CD4-positive, alpha-beta T cell treated with Interleukin-17A for 1 hour (primary cell): Measurements from ENCODE around the gene SELENOF.
A peak's percentile ranks its signal among the peaks of the same experiment; 100 is the strongest.
"Not testable (repeated sequence)": the region's sequence is repeated elsewhere in the genome, so short reads cannot be mapped to it uniquely, and the experiment has no call there.

Experiments used
- DNase-seq: peaks from one replicate; pipeline ENCODE4 v3.0.0-alpha.2; 2020

SELENOF gene

GRCh38 chr1:86856196-86856595 lies 57.7 kb downstream of the SELENOF start:
- DNase-seq: no peak

- DNase-seq: no peak
These were observed 59.6 kb downstream of the SELENOF start for GRCh38 chr1:86854352-86854751.

- no peak for DNase-seq
These were observed 61.0 kb downstream of the SELENOF start for GRCh38 chr1:86852782-86853408.

GRCh38 chr1:86852289-86852688 lies 61.6 kb downstream of the SELENOF start:
- DNase-seq: no peak

- no peak for DNase-seq
These were observed 64.2 kb downstream of the SELENOF start for GRCh38 chr1:86849756-86850155.

- DNase-seq: no peak
These were observed 65.3 kb downstream of the SELENOF start for GRCh38 chr1:86848654-86849053.

- no peak for DNase-seq
These were observed 67.7 kb downstream of the SELENOF start for GRCh38 chr1:86846164-86846647.

- no peak for DNase-seq
These were observed 68.4 kb downstream of the SELENOF start for GRCh38 chr1:86845514-86845913.

- DNase-seq: no peak
These were observed 72.8 kb downstream of the SELENOF start for GRCh38 chr1:86841116-86841515.

GRCh38 chr1:86833461-86834215 lies 80.3 kb downstream of the SELENOF start:
- DNase-seq: peak; percentile 71

- DNase-seq: no peak
These were observed 81.5 kb downstream of the SELENOF start for GRCh38 chr1:86832433-86832832.

- DNase-seq: no peak
These were observed 84.6 kb downstream of the SELENOF start for GRCh38 chr1:86829321-86829720.

- DNase-seq: no peak
These were observed 85.9 kb downstream of the SELENOF start for GRCh38 chr1:86828024-86828423.

- no peak for DNase-seq
These were observed 87.1 kb downstream of the SELENOF start for GRCh38 chr1:86826856-86827255.

GRCh38 chr1:86825319-86825718 lies 88.6 kb downstream of the SELENOF start:
- DNase-seq: no peak

- no peak for DNase-seq
These were observed 90.0 kb downstream of the SELENOF start for GRCh38 chr1:86823821-86824500.

- DNase-seq: no peak
These were observed 90.5 kb downstream of the SELENOF start for GRCh38 chr1:86823386-86823785.

- no peak for DNase-seq
These were observed 91.5 kb downstream of the SELENOF start for GRCh38 chr1:86822459-86822858.

GRCh38 chr1:86821956-86822355 lies 92.0 kb downstream of the SELENOF start:
- DNase-seq: no peak

- DNase-seq: not testable (repeated sequence)
These were observed 94.0 kb downstream of the SELENOF start for GRCh38 chr1:86819970-86820369.

- not testable (repeated sequence) for DNase-seq
These were observed 96.6 kb downstream of the SELENOF start for GRCh38 chr1:86817246-86817826.

- DNase-seq: not testable (repeated sequence)
These were observed 99.8 kb downstream of the SELENOF start for GRCh38 chr1:86814118-86814517.
